HG03159 (cell line): ENCODE measurements around the gene POU5F1.
"Not testable (repeated sequence)": the region's sequence is repeated elsewhere in the genome, so short reads cannot be mapped to it uniquely, and the experiment has no call there.

Experiments used
- ATAC-seq: cut with Tn5 transposase; IDR thresholded peaks from one replicate; pipeline ENCODE4 v1.9.1; 2021; ENCODE audit warnings: mild to moderate bottlenecking, moderate library complexity; ENCODE audit not compliant: unreplicated experiment

Gene POU5F1

DNA sequence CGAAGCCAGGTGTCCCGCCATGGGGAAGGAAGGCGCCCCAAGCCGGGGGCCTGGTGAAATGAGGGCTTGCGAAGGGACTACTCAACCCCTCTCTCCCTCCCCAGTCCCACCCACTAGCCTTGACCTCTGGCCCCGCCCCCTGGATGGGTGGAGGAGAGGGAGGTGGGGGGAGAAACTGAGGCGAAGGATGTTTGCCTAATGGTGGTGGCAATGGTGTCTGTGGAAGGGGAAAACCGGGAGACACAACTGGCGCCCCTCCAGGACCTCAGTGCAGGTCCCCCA lies at the start of gene POU5F1:
POU5F1 (minus strand) TSS at position 83 of the 282 bp plus-strand sequence; CDS start at position 21, 62 bp downstream.
- no peak for ATAC-seq

GRCh38 chr6:31216208-31216898 lies 45.9 kb upstream of the POU5F1 start:
- ATAC-seq, result no peak

DNA sequence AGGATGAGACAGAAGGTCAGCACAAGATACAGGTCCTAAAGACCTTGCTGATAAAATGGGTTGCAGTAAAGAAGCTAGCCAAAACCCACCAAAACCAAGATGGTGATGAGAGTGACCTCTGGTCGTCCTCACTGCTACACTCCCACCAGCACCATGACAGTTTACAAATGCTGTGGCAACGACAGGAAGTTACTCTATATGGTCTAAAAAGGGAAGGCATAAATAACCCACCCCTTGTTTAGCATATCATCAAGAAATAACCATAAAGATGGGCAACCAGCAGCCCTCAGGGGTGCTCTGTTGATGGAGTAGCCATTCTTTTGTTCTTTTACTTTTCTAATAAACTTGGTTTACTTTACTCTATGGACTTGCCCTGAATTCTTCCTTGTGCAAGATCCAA lies 44.7 kb upstream of the POU5F1 start:
- ATAC-seq, result not testable (repeated sequence)

DNA sequence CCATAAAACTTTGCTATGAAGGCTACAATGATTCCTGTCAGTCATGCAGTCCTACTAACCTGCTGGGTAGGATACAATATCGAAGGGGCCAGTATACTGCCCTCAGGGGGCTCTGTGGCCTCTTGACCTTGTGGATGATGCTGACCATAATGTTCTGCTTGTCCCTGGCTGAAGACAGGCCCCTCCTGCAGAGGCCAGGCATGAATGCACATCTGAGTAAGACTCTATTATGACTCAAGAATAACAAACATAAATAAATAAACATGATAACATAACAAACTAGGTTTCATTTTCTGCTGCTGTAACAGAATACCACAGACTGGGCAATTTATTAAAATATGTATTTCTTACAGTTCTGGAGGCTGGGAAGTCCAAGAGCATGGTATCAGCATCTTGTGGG lies 44.0 kb upstream of the POU5F1 start:
- ATAC-seq, result no peak

GRCh38 chr6:31210741-31211532 lies 40.5 kb upstream of the POU5F1 start:
- no peak for ATAC-seq

DNA sequence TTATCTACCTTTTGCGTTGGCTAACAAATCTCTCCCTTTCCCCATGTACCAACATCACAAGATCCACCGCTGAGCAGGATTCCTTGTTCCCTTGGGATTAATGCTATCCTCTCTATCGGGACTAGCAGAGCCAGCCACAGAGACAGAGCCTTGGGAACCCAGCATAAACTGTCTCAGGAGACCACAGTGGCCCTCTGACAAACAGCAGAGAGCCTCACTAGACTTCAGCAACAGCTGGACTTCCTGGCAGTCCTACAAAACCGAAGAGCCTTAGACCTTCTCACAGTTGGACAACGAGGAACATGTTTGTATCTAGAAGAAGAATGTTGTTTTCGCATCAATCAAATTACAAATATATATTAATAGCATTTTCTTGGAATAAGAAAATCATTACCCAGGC lies 39.6 kb upstream of the POU5F1 start:
- no peak for ATAC-seq

DNA sequence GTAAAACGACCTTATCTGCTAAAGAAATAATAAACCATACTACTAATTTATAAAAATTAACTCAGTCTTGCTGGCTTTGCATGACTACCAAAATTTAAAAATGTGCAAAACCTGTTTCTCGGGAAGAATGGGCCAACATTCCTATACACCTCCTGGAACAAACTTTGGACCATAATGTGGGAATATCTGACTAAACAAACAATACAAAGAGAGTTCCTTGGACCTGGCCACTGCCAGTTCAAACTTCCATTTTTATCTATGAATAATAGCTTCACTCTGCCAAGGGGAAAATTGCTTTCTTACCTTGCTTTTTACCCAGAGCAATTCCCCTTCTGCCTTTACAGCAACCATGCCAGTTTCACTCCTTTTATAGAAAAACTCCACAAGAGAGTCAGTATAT lies 38.7 kb upstream of the POU5F1 start:
- ATAC-seq, result no peak

DNA sequence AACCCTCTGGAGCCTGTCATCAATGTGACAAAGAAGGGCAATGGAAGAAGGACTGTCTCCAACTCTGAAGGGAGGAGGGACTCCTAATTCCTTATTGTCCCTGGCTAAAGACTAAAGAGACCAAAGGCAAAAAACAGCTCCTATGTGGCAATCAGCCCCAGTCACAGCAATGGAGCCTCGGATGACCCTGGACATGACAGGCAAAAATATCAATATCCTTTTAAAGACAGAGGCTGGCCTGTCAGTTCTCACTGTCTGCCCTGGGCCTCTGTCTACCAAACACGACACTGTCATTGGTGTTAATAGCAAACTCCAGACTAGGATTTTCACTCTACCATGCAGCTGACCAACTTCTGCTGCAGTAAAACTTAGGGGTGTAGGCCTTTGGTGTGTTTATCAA lies 38.0 kb upstream of the POU5F1 start:
- no peak for ATAC-seq

DNA sequence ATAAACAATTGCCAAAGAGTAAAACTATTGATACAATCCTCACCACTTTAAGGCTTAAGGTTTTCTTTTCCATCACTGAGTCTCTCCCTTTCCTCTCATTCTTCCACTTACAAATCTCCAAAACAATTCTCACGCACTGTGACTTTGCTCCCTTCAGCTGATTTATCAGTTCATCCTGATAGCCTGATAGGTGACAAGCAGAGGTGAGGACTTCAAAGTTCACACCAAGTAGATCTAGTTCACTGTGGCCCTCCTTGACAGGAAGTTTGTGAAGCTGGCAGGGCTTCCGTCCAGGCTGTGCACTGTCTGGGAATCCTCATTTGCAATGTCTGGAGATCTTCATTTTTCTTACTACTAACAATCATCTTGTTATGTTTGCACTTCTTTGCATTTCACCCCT lies 35.2 kb upstream of the POU5F1 start:
- no peak for ATAC-seq

DNA sequence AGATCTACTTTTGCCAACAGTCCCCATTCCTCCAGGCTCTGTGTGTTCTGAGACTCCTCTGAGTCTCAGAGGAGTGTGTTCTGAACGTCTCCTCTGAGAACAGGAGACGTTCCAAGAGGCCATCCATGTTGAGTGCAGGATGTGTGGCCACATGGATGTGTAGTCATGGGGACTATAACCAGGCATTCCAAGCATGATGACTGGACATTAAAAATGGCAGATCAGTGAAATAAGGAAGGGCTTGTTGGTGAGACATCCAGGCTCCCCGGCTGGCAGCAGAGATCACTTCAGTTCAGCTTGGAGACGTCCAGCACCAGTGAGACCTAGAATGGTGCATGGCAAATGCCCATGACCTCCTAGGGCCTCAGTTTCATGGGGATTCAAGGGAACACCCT lies 34.3 kb upstream of the POU5F1 start:
- no peak for ATAC-seq

- peak; percentile 65 for ATAC-seq
These were observed 33.0 kb upstream of the POU5F1 start for GRCh38 chr6:31203345-31203979.

- ATAC-seq, result no peak
These were observed 32.0 kb upstream of the POU5F1 start for GRCh38 chr6:31202259-31203166.

DNA sequence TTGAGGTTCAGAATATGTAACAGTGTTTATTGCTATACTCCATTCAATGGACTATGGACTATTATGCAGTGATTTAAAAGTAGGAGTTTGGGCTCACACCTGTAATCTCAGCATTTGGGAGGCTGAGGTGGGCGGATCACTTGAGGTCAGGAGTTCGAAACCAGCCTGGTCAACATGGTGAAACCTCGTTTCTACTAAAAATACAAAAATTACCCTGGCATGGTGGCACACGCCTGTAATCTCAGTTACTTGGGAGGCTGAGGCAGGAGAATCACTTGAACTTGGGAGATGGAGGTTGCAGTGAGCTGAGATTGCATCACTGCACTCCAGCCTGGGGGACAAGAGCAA lies 28.6 kb upstream of the POU5F1 start:
- not testable (repeated sequence) for ATAC-seq

- peak; percentile 73 for ATAC-seq
These were observed 27.2 kb upstream of the POU5F1 start for GRCh38 chr6:31197559-31198305.

- ATAC-seq, result not testable (repeated sequence)
These were observed 26.0 kb upstream of the POU5F1 start for GRCh38 chr6:31196251-31197022.

DNA sequence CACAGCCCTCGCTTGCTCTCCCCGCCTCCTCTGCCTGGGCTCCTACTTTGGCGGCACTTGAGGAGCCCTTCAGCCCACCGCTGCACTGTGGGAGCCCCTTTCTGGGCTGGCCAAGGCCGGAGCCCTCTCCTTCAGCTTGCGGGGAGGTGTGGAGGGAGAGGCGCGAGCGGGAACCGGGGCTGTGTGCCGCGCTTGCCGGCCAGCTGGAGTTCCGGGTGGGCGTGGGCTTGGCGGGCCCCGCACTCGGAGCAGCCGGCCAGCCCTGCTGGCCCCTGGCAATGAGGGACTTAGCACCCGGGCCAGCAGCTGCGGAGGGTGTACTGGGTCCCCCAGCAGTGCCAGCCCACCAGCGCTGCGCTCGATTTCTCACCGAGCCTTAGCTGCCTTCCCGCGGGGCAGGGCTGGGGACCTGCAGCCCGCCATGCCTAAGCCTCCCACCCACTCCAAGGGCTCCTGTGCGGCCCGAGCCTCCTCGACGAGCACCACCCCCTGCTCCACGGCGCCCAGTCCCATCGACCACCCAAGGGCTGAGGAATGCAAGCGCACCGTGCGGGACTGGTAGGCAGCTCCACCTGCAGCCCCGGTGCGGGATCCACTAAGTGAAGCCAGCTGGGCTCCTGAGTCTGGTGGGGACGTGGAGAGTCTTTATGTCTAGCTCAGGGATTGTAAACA lies 25.0 kb upstream of the POU5F1 start:
- not testable (repeated sequence) for ATAC-seq

- no peak for ATAC-seq
These were observed 23.8 kb upstream of the POU5F1 start for GRCh38 chr6:31194061-31194834.

- ATAC-seq, result no peak
These were observed 22.7 kb upstream of the POU5F1 start for GRCh38 chr6:31193206-31193605.
